ENCODE measurements around the gene CDC23.
"Not testable (repeated sequence)": the region's sequence is repeated elsewhere in the genome, so short reads cannot be mapped to it uniquely, and the experiment has no call there.

CDC23 gene, protein sequence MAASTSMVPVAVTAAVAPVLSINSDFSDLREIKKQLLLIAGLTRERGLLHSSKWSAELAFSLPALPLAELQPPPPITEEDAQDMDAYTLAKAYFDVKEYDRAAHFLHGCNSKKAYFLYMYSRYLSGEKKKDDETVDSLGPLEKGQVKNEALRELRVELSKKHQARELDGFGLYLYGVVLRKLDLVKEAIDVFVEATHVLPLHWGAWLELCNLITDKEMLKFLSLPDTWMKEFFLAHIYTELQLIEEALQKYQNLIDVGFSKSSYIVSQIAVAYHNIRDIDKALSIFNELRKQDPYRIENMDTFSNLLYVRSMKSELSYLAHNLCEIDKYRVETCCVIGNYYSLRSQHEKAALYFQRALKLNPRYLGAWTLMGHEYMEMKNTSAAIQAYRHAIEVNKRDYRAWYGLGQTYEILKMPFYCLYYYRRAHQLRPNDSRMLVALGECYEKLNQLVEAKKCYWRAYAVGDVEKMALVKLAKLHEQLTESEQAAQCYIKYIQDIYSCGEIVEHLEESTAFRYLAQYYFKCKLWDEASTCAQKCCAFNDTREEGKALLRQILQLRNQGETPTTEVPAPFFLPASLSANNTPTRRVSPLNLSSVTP

DNA sequence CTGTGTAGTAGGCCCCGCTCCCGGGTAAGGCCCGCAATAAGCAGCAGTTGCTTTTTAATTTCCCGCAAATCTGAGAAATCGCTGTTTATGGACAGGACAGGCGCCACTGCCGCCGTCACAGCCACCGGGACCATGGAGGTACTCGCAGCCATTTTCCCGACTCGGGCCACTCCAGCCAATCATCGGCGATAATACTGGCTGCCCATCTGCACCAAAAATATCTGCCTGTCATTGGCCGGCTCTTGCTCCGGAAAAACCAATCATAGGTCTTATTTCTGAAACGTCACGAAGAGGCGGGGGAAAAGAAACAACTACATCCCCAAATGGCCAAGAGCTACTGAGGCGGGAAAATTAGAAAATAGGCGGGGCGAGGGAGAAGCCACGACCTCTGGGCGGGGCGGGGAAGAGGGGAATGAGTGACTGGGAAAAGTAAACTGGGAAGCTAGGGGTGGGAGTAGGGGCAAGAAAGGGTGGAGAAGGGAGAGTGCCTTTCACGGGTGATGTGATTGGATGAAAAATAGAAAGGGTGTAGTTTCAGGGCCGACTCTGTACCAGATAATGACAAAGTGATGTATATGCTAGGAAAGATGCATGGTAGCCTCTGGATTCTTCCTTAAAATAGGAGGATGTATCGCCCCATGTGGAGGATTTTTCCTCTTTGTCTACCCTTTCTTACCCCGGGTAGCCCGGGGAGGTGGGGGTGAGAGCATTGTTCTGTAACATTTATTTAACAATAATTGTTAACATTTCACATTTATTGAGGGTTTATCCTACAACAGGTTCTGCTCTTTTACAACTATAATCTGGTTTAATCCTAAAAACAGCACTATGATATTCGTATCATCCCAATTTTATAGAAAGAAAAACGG, at the start of gene CDC23:
Gene CDC23, minus strand, starts transcription at position 163 of the 869 bp plus-strand sequence. Its CDS starts 11 bp downstream, at position 152.
- H3K4me3 ChIP-seq (ENCODE audit: low read depth in 1 of 5, low read length in 5 of 5) = peak within 1 kb of the TSS; percentile 96 to 100 (median 100)

DNA sequence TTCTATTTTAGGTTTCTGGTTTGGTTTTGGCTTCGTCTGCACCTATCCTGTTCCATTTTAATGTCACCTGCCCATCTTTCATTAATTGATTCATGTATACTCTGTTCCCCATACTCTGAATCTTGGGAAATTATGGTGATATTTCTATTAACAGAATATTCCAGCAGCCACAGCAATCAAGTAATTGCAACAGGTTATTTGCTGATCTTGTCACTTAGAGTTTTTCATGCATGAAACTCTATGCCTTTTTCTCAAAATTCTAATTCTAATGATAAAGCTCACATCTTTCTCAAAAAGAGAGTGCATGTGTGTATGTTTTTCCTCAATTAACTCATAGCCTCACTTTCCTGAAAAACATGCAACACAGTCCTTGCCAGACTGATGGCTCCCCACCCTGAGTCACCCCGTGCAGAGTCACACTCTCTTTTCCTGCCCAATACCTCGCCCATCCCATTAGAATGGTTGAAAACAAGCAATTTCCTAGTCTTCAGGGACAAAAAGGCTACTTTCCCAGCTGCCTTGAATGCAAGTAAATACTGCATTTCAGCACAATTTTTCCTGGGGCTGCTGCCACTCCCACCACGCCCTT, 45.7 kb upstream of the CDC23 start:
- no peaks in the 10 kb centered on the region for H3K36me3 ChIP-seq (ENCODE audit: control insufficient read depth in 5 of 5, insufficient read depth in 5 of 5, low read length in 5 of 5)
- H3K4me3 ChIP-seq (ENCODE audit: low read depth in 1 of 5, low read length in 5 of 5) = no peak overlapping the region
- peaks cover 0 to 12% (median 0%) of the 10 kb centered on the region in 5 donors for H3K4me1 ChIP-seq (ENCODE audit: control insufficient read depth in 5 of 5, insufficient read depth in 5 of 5, low read length in 5 of 5)
- H3K27ac ChIP-seq (ENCODE audit: low read depth, low read length) = no peak overlapping the region
- no peaks in the 10 kb centered on the region for H3K9me3 ChIP-seq (ENCODE audit: control insufficient read depth in 5 of 5, low read length in 5 of 5)
- H3K9ac ChIP-seq (ENCODE audit: low read length in 5 of 5) = no peak overlapping the region
- no peaks in the 10 kb centered on the region for H3K27me3 ChIP-seq (ENCODE audit: control insufficient read depth in 5 of 5, insufficient read depth in 4 of 5, low read length in 5 of 5)

More for the DNA sequence above, at the start of gene CDC23:
- H3K9ac ChIP-seq (ENCODE audit: low read length in 5 of 5) = peak within 1 kb of the TSS; percentile 90 to 100 (median 99)
- H3K36me3 ChIP-seq (ENCODE audit: control insufficient read depth in 5 of 5, insufficient read depth in 5 of 5, low read length in 5 of 5) = peaks cover 0 to 4% (median 3%) of the 10 kb centered on the region in 5 donors
- H3K27me3 ChIP-seq (ENCODE audit: control insufficient read depth in 5 of 5, insufficient read depth in 4 of 5, low read length in 5 of 5) = no peaks in the 10 kb centered on the region
- H3K4me1 ChIP-seq (ENCODE audit: control insufficient read depth in 5 of 5, insufficient read depth in 5 of 5, low read length in 5 of 5) = peaks cover 0 to 22% (median 19%) of the 10 kb centered on the region in 5 donors
- no peaks in the 10 kb centered on the region for H3K9me3 ChIP-seq (ENCODE audit: control insufficient read depth in 5 of 5, low read length in 5 of 5)
- peak within 1 kb of the TSS; percentile 78 for H3K27ac ChIP-seq (ENCODE audit: low read depth, low read length)

DNA sequence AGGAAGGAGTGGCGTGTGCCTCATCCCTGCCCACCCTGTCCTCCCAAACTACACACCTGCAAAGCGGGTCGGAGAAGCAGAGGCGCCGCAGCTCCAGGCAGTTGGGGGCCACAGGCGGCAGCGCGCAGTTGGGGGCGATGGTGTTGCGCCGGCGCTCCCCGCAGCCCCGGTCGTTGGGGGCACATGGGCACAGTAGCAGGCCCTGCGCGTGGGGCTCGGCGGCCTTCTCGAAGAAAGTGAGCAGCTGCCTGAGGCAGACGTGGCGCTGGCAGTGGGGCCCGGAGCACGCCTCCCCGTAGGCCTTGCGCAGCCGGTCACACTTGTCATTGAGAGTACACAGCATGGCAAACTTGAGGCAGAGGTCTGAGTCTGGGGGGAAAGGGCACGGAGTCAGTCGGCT, 44.5 kb upstream of the CDC23 start:
- Histone ChIP-seq H3K9me3 (ENCODE audit: control insufficient read depth in 5 of 5, low read length in 5 of 5) (no peaks in the 10 kb centered on the region), H3K27ac (ENCODE audit: low read depth, low read length) (no peak overlapping the region), H3K9ac (ENCODE audit: low read length in 5 of 5) (no peak overlapping the region), H3K4me1 (ENCODE audit: control insufficient read depth in 5 of 5, insufficient read depth in 5 of 5, low read length in 5 of 5) (peaks cover 0 to 12% (median 0%) of the 10 kb centered on the region in 5 donors), H3K27me3 (ENCODE audit: control insufficient read depth in 5 of 5, insufficient read depth in 4 of 5, low read length in 5 of 5) (peaks cover 0 to 2% (median 0%) of the 10 kb centered on the region in 5 donors), H3K36me3 (ENCODE audit: control insufficient read depth in 5 of 5, insufficient read depth in 5 of 5, low read length in 5 of 5) (no peaks in the 10 kb centered on the region), H3K4me3 (ENCODE audit: low read depth in 1 of 5, low read length in 5 of 5) (no peak overlapping the region)

DNA sequence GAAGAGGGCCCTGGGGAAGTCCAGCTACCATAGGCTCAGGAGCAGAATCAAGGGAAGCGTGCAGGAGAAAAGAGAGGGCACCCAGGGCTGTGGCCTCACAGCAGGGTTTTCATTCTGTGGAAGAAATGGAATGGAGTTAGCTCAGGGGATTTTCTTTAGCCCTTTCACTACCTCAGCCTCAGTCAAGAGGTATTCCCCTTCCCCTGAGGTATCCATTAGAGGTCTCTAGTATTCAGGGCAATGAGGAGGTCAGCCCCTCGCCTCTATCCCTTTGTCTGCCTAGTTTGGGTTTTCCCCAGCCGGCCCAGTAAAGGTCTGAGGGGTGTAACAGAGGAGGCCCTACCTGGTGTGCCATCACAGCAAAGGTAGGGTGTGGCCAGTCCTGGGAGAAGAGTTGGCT, 39.8 kb upstream of the CDC23 start:
- H3K27me3 ChIP-seq (ENCODE audit: control insufficient read depth in 5 of 5, insufficient read depth in 4 of 5, low read length in 5 of 5) = peaks cover 0 to 2% (median 0%) of the 10 kb centered on the region in 5 donors
- H3K9me3 ChIP-seq (ENCODE audit: control insufficient read depth in 5 of 5, low read length in 5 of 5) = no peaks in the 10 kb centered on the region

DNA sequence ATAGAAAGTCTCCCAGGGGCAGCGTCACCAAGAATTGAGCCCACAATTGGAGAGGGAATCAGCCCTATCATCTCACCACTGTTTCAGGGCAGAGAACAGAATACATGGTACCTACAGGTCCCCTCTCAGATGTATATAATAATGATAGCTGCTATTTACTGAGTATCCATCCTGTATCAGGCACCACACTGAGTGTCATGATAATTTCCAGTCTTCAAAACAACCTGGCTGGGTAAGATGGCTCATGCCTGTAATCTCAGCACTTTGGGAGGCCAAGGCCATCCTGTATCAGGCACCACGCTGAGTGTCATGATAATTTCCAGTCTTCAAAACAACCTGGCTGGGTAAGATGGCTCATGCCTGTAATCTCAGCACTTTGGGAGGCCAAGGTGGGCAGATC, 34.7 kb upstream of the CDC23 start:
- H3K4me3 ChIP-seq (ENCODE audit: low read depth in 1 of 5, low read length in 5 of 5); H3K36me3 ChIP-seq (ENCODE audit: control insufficient read depth in 5 of 5, insufficient read depth in 5 of 5, low read length in 5 of 5); H3K27me3 ChIP-seq (ENCODE audit: control insufficient read depth in 5 of 5, insufficient read depth in 4 of 5, low read length in 5 of 5); H3K27ac ChIP-seq (ENCODE audit: low read depth, low read length); H3K9ac ChIP-seq (ENCODE audit: low read length in 5 of 5); H3K9me3 ChIP-seq (ENCODE audit: control insufficient read depth in 5 of 5, low read length in 5 of 5): not testable (repeated sequence)
- H3K4me1 ChIP-seq (ENCODE audit: control insufficient read depth in 5 of 5, insufficient read depth in 5 of 5, low read length in 5 of 5) = peaks cover 0 to 17% (median 0%) of the 10 kb centered on the region in 5 donors

More for the DNA sequence above, 39.8 kb upstream of the CDC23 start:
- Histone ChIP-seq H3K27ac (ENCODE audit: low read depth, low read length) (no peak overlapping the region), H3K9ac (ENCODE audit: low read length in 5 of 5) (no peak overlapping the region), H3K36me3 (ENCODE audit: control insufficient read depth in 5 of 5, insufficient read depth in 5 of 5, low read length in 5 of 5) (no peaks in the 10 kb centered on the region), H3K4me1 (ENCODE audit: control insufficient read depth in 5 of 5, insufficient read depth in 5 of 5, low read length in 5 of 5) (peaks cover 0 to 1% (median 0%) of the 10 kb centered on the region in 5 donors), H3K4me3 (ENCODE audit: low read depth in 1 of 5, low read length in 5 of 5) (no peak overlapping the region)

DNA sequence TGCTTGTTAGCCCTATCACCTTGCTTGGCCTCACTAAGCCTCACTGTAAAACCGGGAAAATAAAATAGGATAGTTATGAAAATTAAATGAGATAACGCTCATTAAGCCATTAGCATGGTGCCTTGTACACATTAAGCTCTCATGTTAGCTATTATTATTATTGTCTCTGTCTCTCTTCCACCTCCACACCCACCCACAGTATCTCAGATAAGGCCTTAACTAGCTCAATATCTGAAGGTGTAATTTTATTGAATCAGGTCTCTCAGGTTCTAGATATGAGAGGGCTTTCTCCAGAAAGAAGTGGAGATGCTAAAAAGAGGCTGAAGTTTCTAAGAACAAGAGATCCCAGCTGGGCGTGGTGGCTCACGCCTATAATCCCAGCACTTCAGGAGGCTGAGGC, 33.7 kb upstream of the CDC23 start:
- H3K36me3 ChIP-seq (ENCODE audit: control insufficient read depth in 5 of 5, insufficient read depth in 5 of 5, low read length in 5 of 5) = no peaks in the 10 kb centered on the region
- no peaks in the 10 kb centered on the region for H3K9me3 ChIP-seq (ENCODE audit: control insufficient read depth in 5 of 5, low read length in 5 of 5)
- H3K4me3 ChIP-seq (ENCODE audit: low read depth in 1 of 5, low read length in 5 of 5) = no peak overlapping the region
- no peak overlapping the region for H3K27ac ChIP-seq (ENCODE audit: low read depth, low read length)
- no peak overlapping the region for H3K9ac ChIP-seq (ENCODE audit: low read length in 5 of 5)
- H3K27me3 ChIP-seq (ENCODE audit: control insufficient read depth in 5 of 5, insufficient read depth in 4 of 5, low read length in 5 of 5) = no peaks in the 10 kb centered on the region
- peaks cover 0 to 25% (median 7%) of the 10 kb centered on the region in 5 donors for H3K4me1 ChIP-seq (ENCODE audit: control insufficient read depth in 5 of 5, insufficient read depth in 5 of 5, low read length in 5 of 5)

DNA sequence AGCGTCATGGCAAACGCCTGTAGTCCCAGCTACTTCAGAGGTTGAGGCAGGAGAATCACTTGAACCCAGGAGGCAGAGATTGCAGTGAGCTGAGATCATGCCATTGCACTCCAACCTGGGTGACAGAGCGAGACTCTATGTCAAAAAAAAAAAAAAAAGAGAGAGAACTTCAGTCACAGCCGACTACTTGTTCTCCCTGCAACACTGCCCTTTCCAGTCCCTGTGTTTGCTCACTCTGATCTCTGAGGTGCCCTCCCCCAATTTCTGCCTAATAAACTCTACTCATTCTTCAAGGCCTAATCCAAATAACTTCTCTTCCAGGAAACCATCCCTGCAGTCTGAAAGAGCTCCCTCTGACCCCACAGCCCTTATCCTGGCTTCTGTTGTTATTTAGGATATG, 33.2 kb upstream of the CDC23 start:
- Histone ChIP-seq H3K4me1 (ENCODE audit: control insufficient read depth in 5 of 5, insufficient read depth in 5 of 5, low read length in 5 of 5) (peaks cover 0 to 30% (median 11%) of the 10 kb centered on the region in 5 donors), H3K9ac (ENCODE audit: low read length in 5 of 5) (no peak overlapping the region), H3K27ac (ENCODE audit: low read depth, low read length) (no peak overlapping the region), H3K4me3 (ENCODE audit: low read depth in 1 of 5, low read length in 5 of 5) (no peak overlapping the region), H3K27me3 (ENCODE audit: control insufficient read depth in 5 of 5, insufficient read depth in 4 of 5, low read length in 5 of 5) (no peaks in the 10 kb centered on the region), H3K36me3 (ENCODE audit: control insufficient read depth in 5 of 5, insufficient read depth in 5 of 5, low read length in 5 of 5) (no peaks in the 10 kb centered on the region), H3K9me3 (ENCODE audit: control insufficient read depth in 5 of 5, low read length in 5 of 5) (no peaks in the 10 kb centered on the region)

DNA sequence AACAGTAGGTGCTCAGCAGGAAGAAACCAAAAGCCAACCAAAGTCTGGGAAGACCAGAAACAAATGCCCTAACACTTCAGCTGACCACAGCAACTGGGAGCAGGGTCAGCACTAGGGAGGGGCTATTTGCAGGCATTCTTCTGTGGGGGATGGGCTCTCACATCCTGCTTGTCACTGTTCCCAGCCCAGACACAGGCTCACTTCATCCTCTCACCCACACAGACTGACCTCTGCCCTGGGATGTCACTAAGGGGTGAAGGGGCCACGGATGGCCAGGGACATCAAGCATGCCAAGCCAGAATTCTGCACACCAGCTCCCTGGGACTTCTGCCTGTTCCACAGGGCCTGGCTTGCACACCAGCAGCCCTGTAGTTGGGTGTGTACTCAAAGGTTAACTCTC, 32.6 kb upstream of the CDC23 start:
- H3K36me3 ChIP-seq (ENCODE audit: control insufficient read depth in 5 of 5, insufficient read depth in 5 of 5, low read length in 5 of 5) = no peaks in the 10 kb centered on the region
- H3K4me1 ChIP-seq (ENCODE audit: control insufficient read depth in 5 of 5, insufficient read depth in 5 of 5, low read length in 5 of 5) = peaks cover 0 to 33% (median 14%) of the 10 kb centered on the region in 5 donors
- H3K9me3 ChIP-seq (ENCODE audit: control insufficient read depth in 5 of 5, low read length in 5 of 5) = no peaks in the 10 kb centered on the region
- peaks cover 0 to 2% (median 0%) of the 10 kb centered on the region in 5 donors for H3K27me3 ChIP-seq (ENCODE audit: control insufficient read depth in 5 of 5, insufficient read depth in 4 of 5, low read length in 5 of 5)
- H3K27ac ChIP-seq (ENCODE audit: low read depth, low read length) = no peak overlapping the region
- H3K4me3 ChIP-seq (ENCODE audit: low read depth in 1 of 5, low read length in 5 of 5) = no peak overlapping the region
- no peak overlapping the region for H3K9ac ChIP-seq (ENCODE audit: low read length in 5 of 5)

DNA sequence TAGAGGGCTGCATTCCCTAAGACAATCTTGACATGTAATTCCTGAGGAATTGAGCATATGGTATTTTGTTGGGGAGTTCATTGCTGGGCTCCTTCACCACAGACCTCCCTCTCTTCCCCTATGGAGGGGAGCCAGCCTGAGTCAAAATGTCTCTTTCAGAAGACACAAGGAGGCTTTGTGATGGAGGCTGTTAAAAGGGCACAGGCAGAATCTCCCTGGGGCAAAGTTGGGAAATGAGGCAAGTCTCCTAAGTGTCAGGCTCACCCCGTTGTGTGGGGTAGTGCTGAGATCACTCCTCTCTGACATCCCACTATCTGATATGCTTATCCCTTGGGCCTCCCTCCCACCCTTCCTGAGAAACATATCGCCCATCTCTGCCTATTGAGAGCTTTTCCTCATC, 30.7 kb upstream of the CDC23 start:
- no peak overlapping the region for H3K9ac ChIP-seq (ENCODE audit: low read length in 5 of 5)
- H3K27ac ChIP-seq (ENCODE audit: low read depth, low read length) = no peak overlapping the region
- H3K4me3 ChIP-seq (ENCODE audit: low read depth in 1 of 5, low read length in 5 of 5) = no peak overlapping the region
- H3K36me3 ChIP-seq (ENCODE audit: control insufficient read depth in 5 of 5, insufficient read depth in 5 of 5, low read length in 5 of 5) = no peaks in the 10 kb centered on the region
- peaks cover 0 to 33% (median 14%) of the 10 kb centered on the region in 5 donors for H3K4me1 ChIP-seq (ENCODE audit: control insufficient read depth in 5 of 5, insufficient read depth in 5 of 5, low read length in 5 of 5)
- no peaks in the 10 kb centered on the region for H3K9me3 ChIP-seq (ENCODE audit: control insufficient read depth in 5 of 5, low read length in 5 of 5)
- H3K27me3 ChIP-seq (ENCODE audit: control insufficient read depth in 5 of 5, insufficient read depth in 4 of 5, low read length in 5 of 5) = peaks cover 0 to 8% (median 3%) of the 10 kb centered on the region in 5 donors
